Neutrophil (primary cell): ENCODE data around the gene CEP290.

ENCODE experiments used
- H3K27ac ChIP-seq: fragments of 200-600 bp; sonication (generic); 2 replicates; pipeline ENCODE4 v1.5.1; 2016; ENCODE audit warnings: mild to moderate bottlenecking, moderate library complexity
- H3K27me3 ChIP-seq: fragments of 200-600 bp; sonication (generic); 2 replicates; pipeline ENCODE4 v1.6.0; 2016; ENCODE audit warnings: mild to moderate bottlenecking
- H3K36me3 ChIP-seq: fragments of 200-600 bp; sonication (generic); 2 replicates; pipeline ENCODE4 v1.5.1; 2017
- H3K4me1 ChIP-seq, 2 experiments: fragments of 200-600 bp in 1 of 2; sonication (generic) in 1 of 2; 1 replicate in 1 of 2; 2 replicates in 1 of 2; pipeline versions ENCODE4 v1.5.1 to v1.6.1; 2013 to 2016; ENCODE audit warnings: low read depth in 1 of 2, low read length in 1 of 2, mild to moderate bottlenecking in 1 of 2, moderate library complexity in 1 of 2; ENCODE audit not compliant: control insufficient read depth in 1 of 2, insufficient read depth in 1 of 2
- H3K4me3 ChIP-seq, 2 experiments: fragments of 200-600 bp in 1 of 2; sonication (generic) in 1 of 2; 1 replicate in 1 of 2; 2 replicates in 1 of 2; pipeline ENCODE4 v1.5.1; 2013 to 2016; ENCODE audit warnings: low read depth in 1 of 2, low read length in 1 of 2, mild to moderate bottlenecking in 1 of 2, moderate library complexity in 1 of 2
- H3K9me3 ChIP-seq: fragments of 200-600 bp; sonication (generic); 2 replicates; pipeline ENCODE4 v1.5.1; 2016
- TF ChIP-seq, protein P1 (sequence below): fragments of 200-600 bp; sonication (generic); IDR thresholded peaks from 2 replicates; pipeline ENCODE4 v1.5.1; 2016; ENCODE audit warnings: antibody characterized with exemption

CEP290 gene

GRCh38 chr12:88026196-88026595 lies 115.7 kb downstream of the CEP290 start:
- H3K9me3 ChIP-seq: no peaks in the 10 kb centered on the region
- TF ChIP-seq, protein P1, sequence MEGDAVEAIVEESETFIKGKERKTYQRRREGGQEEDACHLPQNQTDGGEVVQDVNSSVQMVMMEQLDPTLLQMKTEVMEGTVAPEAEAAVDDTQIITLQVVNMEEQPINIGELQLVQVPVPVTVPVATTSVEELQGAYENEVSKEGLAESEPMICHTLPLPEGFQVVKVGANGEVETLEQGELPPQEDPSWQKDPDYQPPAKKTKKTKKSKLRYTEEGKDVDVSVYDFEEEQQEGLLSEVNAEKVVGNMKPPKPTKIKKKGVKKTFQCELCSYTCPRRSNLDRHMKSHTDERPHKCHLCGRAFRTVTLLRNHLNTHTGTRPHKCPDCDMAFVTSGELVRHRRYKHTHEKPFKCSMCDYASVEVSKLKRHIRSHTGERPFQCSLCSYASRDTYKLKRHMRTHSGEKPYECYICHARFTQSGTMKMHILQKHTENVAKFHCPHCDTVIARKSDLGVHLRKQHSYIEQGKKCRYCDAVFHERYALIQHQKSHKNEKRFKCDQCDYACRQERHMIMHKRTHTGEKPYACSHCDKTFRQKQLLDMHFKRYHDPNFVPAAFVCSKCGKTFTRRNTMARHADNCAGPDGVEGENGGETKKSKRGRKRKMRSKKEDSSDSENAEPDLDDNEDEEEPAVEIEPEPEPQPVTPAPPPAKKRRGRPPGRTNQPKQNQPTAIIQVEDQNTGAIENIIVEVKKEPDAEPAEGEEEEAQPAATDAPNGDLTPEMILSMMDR: no peak
- H3K27ac ChIP-seq: no peak overlapping the region

GRCh38 chr12:88017964-88018363 lies 123.9 kb downstream of the CEP290 start:
- TF ChIP-seq, protein P1: no peak
- no peak overlapping the region for H3K4me3 ChIP-seq
- no peak overlapping the region for H3K27ac ChIP-seq
- H3K27me3 ChIP-seq: no peaks in the 10 kb centered on the region
- no peaks in the 10 kb centered on the region for H3K36me3 ChIP-seq
- H3K4me1 ChIP-seq: no peaks in the 10 kb centered on the region
- H3K9me3 ChIP-seq: peaks cover 6% of the 10 kb centered on the region

More at GRCh38 chr12:88026196-88026595, 115.7 kb downstream of the CEP290 start:
- H3K4me1 ChIP-seq: no peaks in the 10 kb centered on the region
- no peak overlapping the region for H3K4me3 ChIP-seq
- H3K27me3 ChIP-seq: peaks cover 8% of the 10 kb centered on the region
- H3K36me3 ChIP-seq: no peaks in the 10 kb centered on the region

DNA sequence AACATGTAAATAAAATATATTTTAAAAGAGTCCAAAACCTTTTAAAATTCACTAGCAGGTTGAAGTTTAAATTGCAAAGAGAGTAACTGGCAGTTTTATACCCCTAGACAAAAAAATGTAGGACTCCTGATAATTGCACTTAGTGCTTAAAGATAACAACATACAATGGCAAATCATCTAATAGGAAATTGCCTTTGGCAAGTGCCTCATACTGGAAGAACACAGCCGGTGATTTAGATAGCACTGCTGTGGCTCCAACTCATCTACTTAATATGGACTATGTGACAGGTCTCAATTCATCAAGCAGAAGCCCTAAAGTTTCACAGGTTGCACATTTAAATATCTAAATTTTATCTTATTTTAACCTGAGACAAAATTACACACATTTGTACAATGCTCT lies 126.1 kb downstream of the CEP290 start:
- no peaks in the 10 kb centered on the region for H3K4me1 ChIP-seq
- H3K36me3 ChIP-seq: no peaks in the 10 kb centered on the region
- H3K9me3 ChIP-seq: peaks cover 6% of the 10 kb centered on the region
- H3K27ac ChIP-seq: no peak overlapping the region
- no peaks in the 10 kb centered on the region for H3K27me3 ChIP-seq
- TF ChIP-seq, protein P1: no peak
- no peak overlapping the region for H3K4me3 ChIP-seq

DNA sequence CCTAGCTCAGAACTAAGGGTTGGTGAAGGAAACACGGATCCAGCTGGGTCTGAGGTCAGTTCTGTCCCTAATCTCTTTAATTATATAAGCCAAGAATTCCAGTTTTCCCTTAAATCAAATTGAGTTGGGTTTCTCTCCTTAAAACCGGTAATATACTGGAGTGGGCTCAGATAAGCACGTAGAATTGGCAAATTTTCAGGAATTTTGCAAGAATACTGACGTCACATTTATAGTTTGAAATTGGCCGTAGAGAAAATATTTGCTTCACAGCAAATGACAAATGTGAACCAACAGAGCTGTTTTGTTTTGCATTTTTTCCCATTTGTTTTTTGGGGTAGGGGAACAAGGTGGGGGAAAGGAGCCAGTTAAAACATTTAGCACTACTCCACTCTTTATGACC lies 130.1 kb downstream of the CEP290 start:
- Histone ChIP-seq H3K4me1 (no peaks in the 10 kb centered on the region), H3K27me3 (no peaks in the 10 kb centered on the region), H3K27ac (no peak overlapping the region), H3K36me3 (no peaks in the 10 kb centered on the region), H3K4me3 (no peak overlapping the region), H3K9me3 (no peaks in the 10 kb centered on the region)
- TF ChIP-seq, protein P1: no peak

DNA sequence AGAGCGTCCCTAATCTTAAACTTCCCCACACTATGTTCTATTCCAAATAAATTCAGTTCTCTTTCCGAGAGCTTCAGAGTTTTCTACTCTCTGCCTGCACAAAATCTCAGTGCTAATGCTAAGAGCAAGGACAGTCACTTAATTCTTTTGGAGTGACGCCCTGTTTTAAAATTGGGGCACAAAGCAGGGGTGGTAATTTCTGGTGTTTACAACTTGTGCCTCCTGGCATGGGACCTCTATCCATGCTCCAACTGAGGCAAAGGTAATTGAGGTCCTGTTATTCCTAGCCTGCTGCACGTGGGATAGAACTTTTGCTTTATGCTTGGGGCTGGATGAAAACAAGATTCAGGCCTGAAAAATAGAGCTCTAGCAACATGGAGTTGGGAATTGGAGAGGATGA lies 135.5 kb downstream of the CEP290 start:
- H3K36me3 ChIP-seq: no peaks in the 10 kb centered on the region
- no peak overlapping the region for H3K4me3 ChIP-seq
- no peaks in the 10 kb centered on the region for H3K27me3 ChIP-seq
- H3K27ac ChIP-seq: no peak overlapping the region
- no peaks in the 10 kb centered on the region for H3K4me1 ChIP-seq
- TF ChIP-seq, protein P1: no peak
- no peaks in the 10 kb centered on the region for H3K9me3 ChIP-seq

- no peaks in the 10 kb centered on the region for H3K9me3 ChIP-seq
- H3K27ac ChIP-seq: no peak overlapping the region
- H3K36me3 ChIP-seq: no peaks in the 10 kb centered on the region
- H3K27me3 ChIP-seq: no peaks in the 10 kb centered on the region
- no peak overlapping the region for H3K4me3 ChIP-seq
- H3K4me1 ChIP-seq: no peaks in the 10 kb centered on the region
- TF ChIP-seq, protein P1: no peak
These were observed 140.6 kb downstream of the CEP290 start for GRCh38 chr12:88001327-88001726.
